ENCODE data around the gene MRFAP1. TPM values are rescaled to one million over a fixed set of nuclear protein-coding genes. Genes with fewer than 3 reads are reported as not detected.

The MRFAP1 gene
- 93.8 and 93.9 TPM in 2 replicates for total RNA-seq

DNA sequence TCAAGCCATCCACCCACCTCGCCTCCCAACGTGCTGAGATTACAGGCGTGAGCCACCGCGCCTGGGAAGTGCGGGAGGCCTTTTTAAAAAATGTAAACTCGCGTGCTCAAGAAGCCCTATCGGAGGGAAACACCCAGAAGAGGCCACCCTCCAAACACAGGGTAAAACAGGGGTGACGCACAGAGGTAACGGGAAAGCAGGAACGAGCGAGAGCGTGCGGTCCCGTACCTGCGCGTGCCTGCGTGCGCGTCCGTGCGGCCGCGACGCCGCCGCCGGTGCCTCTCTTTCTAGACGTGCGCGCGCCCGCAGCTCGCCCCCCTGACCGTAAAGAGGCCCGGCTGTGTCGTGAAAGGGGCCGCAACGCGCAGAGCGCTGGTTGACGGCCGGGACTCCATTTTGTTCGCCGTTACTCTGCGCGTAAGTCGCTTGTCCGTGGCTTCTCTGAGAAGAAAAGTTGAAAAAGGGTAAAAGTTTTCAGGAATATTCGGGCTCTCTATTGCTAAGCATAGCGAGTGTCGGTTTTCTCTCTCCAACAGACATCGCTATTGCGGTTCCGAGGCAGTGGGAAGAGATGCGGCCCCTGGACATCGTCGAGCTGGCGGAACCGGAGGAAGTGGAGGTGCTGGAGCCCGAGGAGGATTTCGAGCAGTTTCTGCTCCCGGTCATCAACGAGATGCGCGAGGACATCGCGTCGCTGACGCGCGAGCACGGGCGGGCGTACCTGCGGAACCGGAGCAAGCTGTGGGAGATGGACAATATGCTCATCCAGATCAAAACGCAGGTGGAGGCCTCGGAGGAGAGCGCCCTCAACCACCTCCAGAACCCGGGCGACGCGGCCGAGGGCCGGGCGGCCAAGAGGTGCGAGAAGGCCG, at the start of gene MRFAP1:
TSS of gene MRFAP1 (plus strand) at position 394 of the 872 bp plus-strand sequence. CDS start at position 572, 178 bp downstream.
- Mint-ChIP-seq H3K4me1 (peaks cover 36% of the 10 kb centered on the region), H3K36me3 (ENCODE audit: low read depth) (peaks cover 39% of the 10 kb centered on the region), H3K27me3 (no peaks in the 10 kb centered on the region), H3K4me3 (peak within 1 kb of the TSS; percentile 99), H3K27ac (peak within 1 kb of the TSS; percentile 100), H3K9me3 (no peaks in the 10 kb centered on the region)
- intact Hi-C loops (cut with micrococcal nuclease), result loop anchor here (1.0 to 2.0 kb wide), 10 partner anchors 18 to 428 kb away; partner anchors contain the start of genes BLOC1S4, GRPEL1, MAN2B2 and MRFAP1L1
- peak; percentile 91 for DNase-seq
- TF ChIP-seq, protein P1, sequence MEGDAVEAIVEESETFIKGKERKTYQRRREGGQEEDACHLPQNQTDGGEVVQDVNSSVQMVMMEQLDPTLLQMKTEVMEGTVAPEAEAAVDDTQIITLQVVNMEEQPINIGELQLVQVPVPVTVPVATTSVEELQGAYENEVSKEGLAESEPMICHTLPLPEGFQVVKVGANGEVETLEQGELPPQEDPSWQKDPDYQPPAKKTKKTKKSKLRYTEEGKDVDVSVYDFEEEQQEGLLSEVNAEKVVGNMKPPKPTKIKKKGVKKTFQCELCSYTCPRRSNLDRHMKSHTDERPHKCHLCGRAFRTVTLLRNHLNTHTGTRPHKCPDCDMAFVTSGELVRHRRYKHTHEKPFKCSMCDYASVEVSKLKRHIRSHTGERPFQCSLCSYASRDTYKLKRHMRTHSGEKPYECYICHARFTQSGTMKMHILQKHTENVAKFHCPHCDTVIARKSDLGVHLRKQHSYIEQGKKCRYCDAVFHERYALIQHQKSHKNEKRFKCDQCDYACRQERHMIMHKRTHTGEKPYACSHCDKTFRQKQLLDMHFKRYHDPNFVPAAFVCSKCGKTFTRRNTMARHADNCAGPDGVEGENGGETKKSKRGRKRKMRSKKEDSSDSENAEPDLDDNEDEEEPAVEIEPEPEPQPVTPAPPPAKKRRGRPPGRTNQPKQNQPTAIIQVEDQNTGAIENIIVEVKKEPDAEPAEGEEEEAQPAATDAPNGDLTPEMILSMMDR (IDR thresholded peaks at IDR 0.05), result no peak
- peak; percentile 84 for ATAC-seq (ENCODE audit: low read depth)
- ChIA-PET CTCF (no interaction called here), POLR2A (interaction anchor here (0.6 to 5.8 kb wide), 27 partner anchors 11 to 1697 kb away, joined by 3 to 118 read pairs (median 5); partner anchors contain the start of genes BLOC1S4, GRPEL1, KIAA0232 and MAN2B2)

- peak overlapping the region; percentile 61 for H3K27ac Mint-ChIP-seq
- no peaks in the 10 kb centered on the region for H3K27me3 Mint-ChIP-seq
- intact Hi-C loops (cut with micrococcal nuclease), result loop anchor here (2.0 kb wide), 1 partner anchor 17 kb away; the partner anchor contains the start of gene MAN2B2
- ChIA-PET POLR2A (interaction anchor here (1.1 kb wide), 1 partner anchor 49 kb away, joined by 5 read pairs; the partner anchor contains the start of gene MRFAP1), CTCF (no interaction called here)
- TF ChIP-seq, protein P1 (IDR thresholded peaks at IDR 0.05), result no peak
- ATAC-seq (ENCODE audit: low read depth) (peak; percentile 89), DNase-seq (peak; percentile 28)
- peaks cover 16% of the 10 kb centered on the region for H3K4me1 Mint-ChIP-seq
- H3K4me3 Mint-ChIP-seq, result no peak overlapping the region
- peaks cover 59% of the 10 kb centered on the region for H3K36me3 Mint-ChIP-seq (ENCODE audit: low read depth)
- H3K9me3 Mint-ChIP-seq, result no peaks in the 10 kb centered on the region
Observed at GRCh38 chr4:6591313-6591712, 49.2 kb upstream of the MRFAP1 start.

DNA sequence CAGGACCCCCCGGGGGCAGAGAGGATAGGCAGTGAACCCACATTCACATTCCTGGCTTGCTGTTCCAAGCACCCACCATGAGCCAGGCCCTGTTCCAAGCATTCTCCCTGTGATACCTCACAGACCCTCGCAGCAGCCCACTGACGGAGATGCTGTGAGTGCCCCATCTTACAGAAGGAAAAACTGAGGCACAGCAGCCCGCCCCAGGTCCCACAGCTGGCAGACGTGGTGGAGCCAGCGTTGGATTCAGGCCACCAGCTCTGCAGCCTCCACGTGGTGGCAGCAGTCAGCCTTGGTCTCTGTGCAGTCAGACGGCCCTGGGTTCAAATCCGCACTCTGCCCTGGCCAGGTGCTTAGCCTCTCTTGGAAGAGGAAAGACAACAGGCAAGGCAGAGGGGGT, 48.7 kb upstream of the MRFAP1 start:
- ChIA-PET CTCF (no interaction called here), POLR2A (interaction anchor here (1.1 kb wide), 1 partner anchor 49 kb away, joined by 5 read pairs; the partner anchor contains the start of gene MRFAP1)
- intact Hi-C loops (cut with micrococcal nuclease), result loop anchor here (2.0 kb wide), 1 partner anchor 17 kb away; the partner anchor contains the start of gene MAN2B2
- Mint-ChIP-seq H3K36me3 (ENCODE audit: low read depth) (peaks cover 58% of the 10 kb centered on the region), H3K9me3 (no peaks in the 10 kb centered on the region), H3K4me1 (peaks cover 16% of the 10 kb centered on the region), H3K27ac (no peak overlapping the region), H3K27me3 (no peaks in the 10 kb centered on the region), H3K4me3 (no peak overlapping the region)
- ATAC-seq (ENCODE audit: low read depth), result no peak
- no peak for DNase-seq
- TF ChIP-seq, protein P1 (IDR thresholded peaks at IDR 0.05), result no peak

DNA sequence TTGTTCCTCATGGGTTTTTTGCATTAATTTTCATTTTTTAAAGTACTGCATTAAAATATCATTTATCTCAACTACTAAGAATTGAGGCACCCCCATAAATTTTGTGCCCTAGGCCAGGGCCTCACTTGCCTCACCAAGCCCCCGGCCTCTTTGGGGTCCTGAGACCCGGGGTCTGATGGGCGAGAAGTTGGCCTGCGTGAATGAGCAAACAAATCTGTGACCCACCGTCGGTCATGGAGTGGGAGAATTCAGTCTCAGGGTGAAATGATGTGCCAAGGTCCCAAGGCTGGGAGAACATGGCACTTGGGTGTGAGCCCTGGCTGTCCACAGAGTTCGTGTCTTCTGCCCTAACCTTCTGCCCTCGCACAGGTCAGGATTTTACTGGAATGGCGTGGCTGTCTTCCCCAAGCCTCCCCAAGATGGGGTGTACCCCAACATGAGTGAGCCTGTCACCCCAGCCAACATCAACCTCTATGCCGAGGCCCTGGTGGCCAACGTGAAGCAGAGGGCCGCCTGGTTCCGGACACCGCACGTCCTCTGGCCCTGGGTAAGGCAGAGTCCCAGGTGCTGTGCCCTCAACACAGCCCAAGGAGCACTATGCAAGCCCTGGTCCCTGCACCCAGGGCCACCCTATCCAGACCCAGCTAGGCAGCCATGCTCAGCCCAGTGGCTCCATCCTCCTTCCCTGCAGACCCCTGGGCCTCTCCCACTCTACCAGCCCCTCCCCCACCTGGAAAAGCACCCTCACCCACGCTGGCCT, 47.5 kb upstream of the MRFAP1 start:
- DNase-seq (no peak), ATAC-seq (ENCODE audit: low read depth) (no peak)
- no peak overlapping the region for H3K4me3 Mint-ChIP-seq
- no peaks in the 10 kb centered on the region for H3K27me3 Mint-ChIP-seq
- TF ChIP-seq, protein P1 (IDR thresholded peaks at IDR 0.05), result no peak
- ChIA-PET CTCF (no interaction called here), POLR2A (no interaction called here)
- intact Hi-C loops (cut with micrococcal nuclease), result no loop called here
- no peak overlapping the region for H3K27ac Mint-ChIP-seq
- peaks cover 16% of the 10 kb centered on the region for H3K4me1 Mint-ChIP-seq
- H3K9me3 Mint-ChIP-seq, result no peaks in the 10 kb centered on the region
- peaks cover 62% of the 10 kb centered on the region for H3K36me3 Mint-ChIP-seq (ENCODE audit: low read depth)

Data from activated B cell treated with CpG ODN at 0.5 μM for 24 hours (primary cell).